ENCODE data around the gene CLCN7.
A peak's percentile ranks its signal among the peaks of the same experiment; 100 is the strongest.

CLCN7 gene

GRCh38 chr16:1474796-1475551 is at the start of gene CLCN7:
CLCN7 (minus strand) TSS chr16:1475028; CDS start chr16:1474974, 54 bp downstream.
- no peak for TF ChIP-seq CTCF (IDR thresholded peaks at IDR 0.05; ENCODE audit: low read depth, low read length)
- H3K4me3 ChIP-seq (ENCODE audit: low read depth, low read length), result peak within 1 kb of the TSS; percentile 71

GRCh38 chr16:1524366-1524765 is 49.5 kb upstream of the CLCN7 start:
- TF ChIP-seq CTCF (IDR thresholded peaks at IDR 0.05; ENCODE audit: low read depth, low read length), result no peak
- no peak overlapping the region for H3K4me3 ChIP-seq (ENCODE audit: low read depth, low read length)

- no peak for TF ChIP-seq CTCF (IDR thresholded peaks at IDR 0.05; ENCODE audit: low read depth, low read length)
- no peak overlapping the region for H3K4me3 ChIP-seq (ENCODE audit: low read depth, low read length)
Observed at GRCh38 chr16:1523581-1524245, 48.9 kb upstream of the CLCN7 start.

GRCh38 chr16:1520461-1520860 is 45.6 kb upstream of the CLCN7 start:
- no peak overlapping the region for H3K4me3 ChIP-seq (ENCODE audit: low read depth, low read length)
- TF ChIP-seq CTCF (IDR thresholded peaks at IDR 0.05; ENCODE audit: low read depth, low read length), result no peak

GRCh38 chr16:1519831-1520230 is 45.0 kb upstream of the CLCN7 start:
- TF ChIP-seq CTCF (IDR thresholded peaks at IDR 0.05; ENCODE audit: low read depth, low read length), result no peak

GRCh38 chr16:1518626-1519135 is 43.9 kb upstream of the CLCN7 start:
- no peak overlapping the region for H3K4me3 ChIP-seq (ENCODE audit: low read depth, low read length)
- TF ChIP-seq CTCF (IDR thresholded peaks at IDR 0.05; ENCODE audit: low read depth, low read length), result no peak

More at GRCh38 chr16:1519831-1520230, 45.0 kb upstream of the CLCN7 start:
- H3K4me3 ChIP-seq (ENCODE audit: low read depth, low read length), result no peak overlapping the region

GRCh38 chr16:1514507-1514906 is 39.7 kb upstream of the CLCN7 start:
- H3K4me3 ChIP-seq (ENCODE audit: low read depth, low read length), result no peak overlapping the region
- TF ChIP-seq CTCF (IDR thresholded peaks at IDR 0.05; ENCODE audit: low read depth, low read length), result no peak

Data from WI38 (cell line).